ENCODE measurements around the gene BAIAP2.

GRCh38 chr17:81063106-81064093 is 28.4 kb downstream of the BAIAP2 start:
- no peak for TF ChIP-seq CTCF (IDR thresholded peaks at IDR 0.05 in 2 of 3, conservative IDR thresholded peaks at IDR 0.05 in 1 of 3; ENCODE audit: control insufficient read depth in 2 of 3, extremely low read depth in 1 of 3, insufficient read depth in 1 of 3, low read depth in 3 of 3, low read length in 3 of 3)
- no peak for TF ChIP-seq TAF1 (IDR thresholded peaks at IDR 0.05; ENCODE audit: borderline replicate concordance, low read depth, low read length)
- TF ChIP-seq ZNF274 (IDR thresholded peaks at IDR 0.05; ENCODE audit: insufficient read depth, insufficient read length), result no peak
- TF ChIP-seq RELA (IDR thresholded peaks at IDR 0.05; ENCODE audit: borderline replicate concordance, partially characterized antibody), result no peak
